Type B pancreatic cell (in vitro differentiated cells): ENCODE measurements around the gene PAX5. TPM values are rescaled to one million over a fixed set of nuclear protein-coding genes. Genes with fewer than 3 reads are reported as not detected.
A peak's percentile ranks its signal among the peaks of the same experiment; 100 is the strongest.

Experiments
- DNase-seq: peaks from one replicate; pipeline ENCODE4 v3.0.0; 2021; ENCODE audit warnings: mixed read lengths; ENCODE audit not compliant: unreplicated experiment; ENCODE audit errors: extremely low spot score
- H3K27ac Mint-ChIP-seq: 2 replicates; pipeline ENCODE4 v1.8.0; 2021; ENCODE audit warnings: mild to moderate bottlenecking, mixed read lengths
- H3K27me3 Mint-ChIP-seq: 2 replicates; pipeline ENCODE4 v1.8.0; 2021; ENCODE audit warnings: mixed read lengths
- H3K36me3 Mint-ChIP-seq: 2 replicates; pipeline ENCODE4 v1.8.0; 2021; ENCODE audit warnings: mixed read lengths
- H3K4me1 Mint-ChIP-seq: one replicate; pipeline ENCODE4 v1.8.0; 2021; ENCODE audit warnings: mixed read lengths; ENCODE audit not compliant: unreplicated experiment
- H3K4me3 Mint-ChIP-seq: 2 replicates; pipeline ENCODE4 v1.8.0; 2021; ENCODE audit warnings: mild to moderate bottlenecking, mixed read lengths
- H3K9me3 Mint-ChIP-seq: 2 replicates; pipeline ENCODE4 v1.8.0; 2021; ENCODE audit warnings: mixed read lengths
- total RNA-seq: library from RNA; stranded (reverse); gene quantifications from 2 replicates; pipeline ENCODE4 v1.2.1, GENCODE V29; 2021; ENCODE audit warnings: low replicate concordance
- TF ChIP-seq, protein P1 (sequence below): fragments of 200-600 bp; sonication (generic); conservative IDR thresholded peaks from 2 replicates; pipeline ENCODE4 v1.5.0; 2021; ENCODE audit warnings: antibody characterized with exemption, mild to moderate bottlenecking

The PAX5 gene
- total RNA-seq, 1 donor from 2014 or later, result not detected

DNA sequence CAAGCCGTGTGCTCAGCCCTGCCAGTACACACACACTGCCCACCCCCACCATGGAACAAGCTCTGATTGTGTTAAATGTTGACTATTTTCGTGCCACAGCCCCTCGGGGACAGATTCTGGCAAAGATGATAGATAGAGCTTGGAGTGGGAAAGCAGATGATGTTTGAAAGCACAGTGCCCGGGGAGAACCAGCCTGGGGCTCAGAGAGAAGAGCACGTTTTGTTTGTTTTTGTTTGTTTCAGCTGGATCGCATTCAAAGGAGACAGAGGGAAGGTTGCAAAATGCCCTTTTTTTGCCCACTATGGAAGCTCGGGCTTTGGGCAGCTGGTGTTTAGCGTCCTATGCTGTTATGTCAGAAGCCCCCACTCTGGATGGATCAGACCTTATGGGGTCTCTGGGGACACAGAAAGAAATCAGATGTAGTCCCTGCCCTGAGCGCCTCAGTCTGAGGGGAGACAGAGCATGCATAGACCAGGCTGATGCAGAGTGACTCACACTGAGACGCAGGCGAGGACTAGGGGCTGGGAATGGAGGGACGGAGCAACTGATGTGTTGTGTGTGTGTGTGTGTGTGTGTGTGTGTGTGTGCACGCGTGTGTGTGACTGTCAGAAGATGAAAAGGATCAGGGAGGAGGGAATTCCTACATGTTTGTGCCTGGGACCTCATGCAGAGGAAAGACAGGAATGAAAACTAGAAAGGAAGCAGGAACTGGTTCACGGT, 231.7 kb downstream of the PAX5 start:
- Mint-ChIP-seq H3K36me3 (no peaks in the 10 kb centered on the region), H3K4me1 (peaks cover 20% of the 10 kb centered on the region), H3K27me3 (peaks cover 70% of the 10 kb centered on the region), H3K9me3 (no peaks in the 10 kb centered on the region), H3K27ac (peak overlapping the region; percentile 16), H3K4me3 (no peak overlapping the region)
- TF ChIP-seq, protein P1, sequence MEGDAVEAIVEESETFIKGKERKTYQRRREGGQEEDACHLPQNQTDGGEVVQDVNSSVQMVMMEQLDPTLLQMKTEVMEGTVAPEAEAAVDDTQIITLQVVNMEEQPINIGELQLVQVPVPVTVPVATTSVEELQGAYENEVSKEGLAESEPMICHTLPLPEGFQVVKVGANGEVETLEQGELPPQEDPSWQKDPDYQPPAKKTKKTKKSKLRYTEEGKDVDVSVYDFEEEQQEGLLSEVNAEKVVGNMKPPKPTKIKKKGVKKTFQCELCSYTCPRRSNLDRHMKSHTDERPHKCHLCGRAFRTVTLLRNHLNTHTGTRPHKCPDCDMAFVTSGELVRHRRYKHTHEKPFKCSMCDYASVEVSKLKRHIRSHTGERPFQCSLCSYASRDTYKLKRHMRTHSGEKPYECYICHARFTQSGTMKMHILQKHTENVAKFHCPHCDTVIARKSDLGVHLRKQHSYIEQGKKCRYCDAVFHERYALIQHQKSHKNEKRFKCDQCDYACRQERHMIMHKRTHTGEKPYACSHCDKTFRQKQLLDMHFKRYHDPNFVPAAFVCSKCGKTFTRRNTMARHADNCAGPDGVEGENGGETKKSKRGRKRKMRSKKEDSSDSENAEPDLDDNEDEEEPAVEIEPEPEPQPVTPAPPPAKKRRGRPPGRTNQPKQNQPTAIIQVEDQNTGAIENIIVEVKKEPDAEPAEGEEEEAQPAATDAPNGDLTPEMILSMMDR, result no peak
- no peak for DNase-seq

GRCh38 chr9:36800455-36800854, 233.6 kb downstream of the PAX5 start:
- Mint-ChIP-seq H3K27ac (no peak overlapping the region), H3K27me3 (peaks cover 60% of the 10 kb centered on the region), H3K4me3 (no peak overlapping the region), H3K9me3 (no peaks in the 10 kb centered on the region), H3K36me3 (no peaks in the 10 kb centered on the region), H3K4me1 (peaks cover 15% of the 10 kb centered on the region)
- TF ChIP-seq, protein P1, result no peak
- DNase-seq, result no peak

- no peak overlapping the region for H3K27ac Mint-ChIP-seq
These were observed 235.6 kb downstream of the PAX5 start for GRCh38 chr9:36798350-36799065.

GRCh38 chr9:36797471-36798220, 236.4 kb downstream of the PAX5 start:
- TF ChIP-seq, protein P1, result no peak
- H3K9me3 Mint-ChIP-seq, result peaks cover 5% of the 10 kb centered on the region
- H3K4me1 Mint-ChIP-seq, result peaks cover 10% of the 10 kb centered on the region
- no peaks in the 10 kb centered on the region for H3K36me3 Mint-ChIP-seq
- peaks cover 48% of the 10 kb centered on the region for H3K27me3 Mint-ChIP-seq
- H3K4me3 Mint-ChIP-seq, result no peak overlapping the region
- H3K27ac Mint-ChIP-seq, result no peak overlapping the region
- DNase-seq, result no peak

More at GRCh38 chr9:36798350-36799065, 235.6 kb downstream of the PAX5 start:
- peaks cover 15% of the 10 kb centered on the region for H3K4me1 Mint-ChIP-seq
- no peak for DNase-seq
- peaks cover 53% of the 10 kb centered on the region for H3K27me3 Mint-ChIP-seq
- no peaks in the 10 kb centered on the region for H3K9me3 Mint-ChIP-seq
- H3K36me3 Mint-ChIP-seq, result no peaks in the 10 kb centered on the region
- no peak overlapping the region for H3K4me3 Mint-ChIP-seq
- TF ChIP-seq, protein P1, result peak; percentile 57

DNA sequence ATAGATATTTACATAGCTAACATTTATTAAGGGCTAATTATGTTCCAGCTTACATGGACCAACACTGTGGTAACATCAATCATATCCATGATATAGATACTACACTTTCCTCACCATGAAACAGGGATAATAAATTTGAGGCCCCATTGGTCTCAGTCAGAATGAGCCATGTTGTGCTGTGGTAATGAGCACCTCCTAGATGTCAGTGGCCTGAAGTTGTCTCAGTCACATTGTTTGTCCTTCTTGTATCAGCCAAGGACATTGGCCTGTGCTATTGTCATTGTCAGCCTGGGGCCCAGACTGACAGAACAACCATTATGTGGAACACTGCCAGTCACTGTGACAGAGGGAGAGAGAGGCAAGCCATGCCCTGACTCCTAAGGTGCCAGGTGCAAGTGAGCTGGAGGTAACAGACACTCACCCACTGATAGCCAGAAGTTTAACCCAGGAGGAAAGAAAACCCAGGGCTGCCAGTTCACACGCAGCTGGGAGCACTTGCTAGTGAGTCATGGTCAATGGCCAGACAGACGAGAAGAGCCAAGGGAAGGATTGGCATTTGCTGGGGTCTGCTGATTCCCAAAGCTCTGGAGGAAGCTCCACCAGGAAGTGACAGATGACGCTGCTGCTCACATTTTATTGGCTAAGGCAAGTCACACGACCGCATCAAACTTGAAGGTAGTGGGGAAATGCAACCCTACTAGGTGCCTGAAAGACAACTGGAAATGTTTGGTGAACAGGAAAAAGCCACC, 237.2 kb downstream of the PAX5 start:
- Mint-ChIP-seq H3K4me1 (peaks cover 2% of the 10 kb centered on the region), H3K27me3 (peaks cover 46% of the 10 kb centered on the region), H3K27ac (no peak overlapping the region), H3K9me3 (peaks cover 5% of the 10 kb centered on the region), H3K36me3 (no peaks in the 10 kb centered on the region), H3K4me3 (no peak overlapping the region)
- no peak for DNase-seq
- TF ChIP-seq, protein P1, result no peak
